ENCODE results near the gene SMARCD3.

DNA sequence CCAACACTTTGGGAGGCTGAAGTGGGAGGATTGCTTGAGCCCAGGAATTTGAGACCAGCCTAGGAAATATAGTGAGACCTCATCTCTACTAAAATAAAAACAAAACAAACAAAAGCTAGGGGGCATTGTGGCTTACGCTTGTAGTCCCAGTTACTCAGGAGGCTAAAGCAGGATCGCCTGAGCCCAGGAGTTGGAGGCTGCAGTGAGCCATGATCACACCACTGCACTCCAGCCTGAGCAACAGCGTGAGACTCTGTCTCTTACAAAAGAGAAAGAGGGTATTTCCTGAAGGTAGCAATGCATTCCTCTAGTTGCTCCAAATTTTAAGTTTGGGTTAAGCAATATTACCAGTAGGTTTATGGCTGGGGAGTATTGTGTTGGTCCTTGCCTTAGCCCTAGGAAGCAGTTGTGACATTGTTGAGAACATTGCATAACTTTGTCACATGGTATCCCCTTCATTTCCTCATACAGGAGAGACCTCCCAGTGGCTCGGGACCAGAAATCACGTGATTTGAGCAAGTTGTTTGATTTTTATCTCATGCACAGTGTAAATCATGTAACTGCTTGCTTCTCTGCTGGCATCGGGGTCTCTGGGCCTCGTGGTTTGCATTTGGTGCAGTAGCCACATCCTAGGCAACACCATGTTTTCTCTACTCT, 23.3 kb upstream of the SMARCD3 start:
- TF ChIP-seq, protein P1, sequence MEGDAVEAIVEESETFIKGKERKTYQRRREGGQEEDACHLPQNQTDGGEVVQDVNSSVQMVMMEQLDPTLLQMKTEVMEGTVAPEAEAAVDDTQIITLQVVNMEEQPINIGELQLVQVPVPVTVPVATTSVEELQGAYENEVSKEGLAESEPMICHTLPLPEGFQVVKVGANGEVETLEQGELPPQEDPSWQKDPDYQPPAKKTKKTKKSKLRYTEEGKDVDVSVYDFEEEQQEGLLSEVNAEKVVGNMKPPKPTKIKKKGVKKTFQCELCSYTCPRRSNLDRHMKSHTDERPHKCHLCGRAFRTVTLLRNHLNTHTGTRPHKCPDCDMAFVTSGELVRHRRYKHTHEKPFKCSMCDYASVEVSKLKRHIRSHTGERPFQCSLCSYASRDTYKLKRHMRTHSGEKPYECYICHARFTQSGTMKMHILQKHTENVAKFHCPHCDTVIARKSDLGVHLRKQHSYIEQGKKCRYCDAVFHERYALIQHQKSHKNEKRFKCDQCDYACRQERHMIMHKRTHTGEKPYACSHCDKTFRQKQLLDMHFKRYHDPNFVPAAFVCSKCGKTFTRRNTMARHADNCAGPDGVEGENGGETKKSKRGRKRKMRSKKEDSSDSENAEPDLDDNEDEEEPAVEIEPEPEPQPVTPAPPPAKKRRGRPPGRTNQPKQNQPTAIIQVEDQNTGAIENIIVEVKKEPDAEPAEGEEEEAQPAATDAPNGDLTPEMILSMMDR (conservative IDR thresholded peaks at IDR 0.05; ENCODE audit: low read length) = peak; percentile 44; the same call in 1 of the 2 replicates
- no peak for TF ChIP-seq EZH2phosphoT487 (IDR thresholded peaks at IDR 0.05; ENCODE audit: borderline replicate concordance, low read depth, low read length)
